ENCODE data around the gene CAMP.

GRCh38 chr3:48243886-48244285, 20.6 kb downstream of the CAMP start:
- TF ChIP-seq POLR2AphosphoS5 (IDR thresholded peaks at IDR 0.05; ENCODE audit: borderline replicate concordance, low read depth, low read length) (no peak), EZH2 (IDR thresholded peaks at IDR 0.05) (no peak)
